Measurements from ENCODE around the gene ITPK1.
A peak's percentile ranks its signal among the peaks of the same experiment; 100 is the strongest.

Gene ITPK1

GRCh38 chr14:92955381-92955780, 160.3 kb downstream of the ITPK1 start:
- POLR2A ChIA-PET = no interaction called here
- no peak for DNase-seq (ENCODE audit: extremely low spot score)
- CTCF ChIA-PET = interaction anchor here (0.8 to 5.2 kb wide), 7 partner anchors 23 to 222 kb away, joined by 3 to 56 read pairs (median 5); partner anchors contain the start of gene ITPK1
- TF ChIP-seq CTCF (IDR thresholded peaks at IDR 0.05; ENCODE audit: control extremely low read depth, extremely low read depth, low read depth, missing control alignments) = no peak

- POLR2A ChIA-PET = no interaction called here
- CTCF ChIA-PET = interaction anchor here (0.8 to 5.2 kb wide), 7 partner anchors 22 to 223 kb away, joined by 3 to 56 read pairs (median 5); partner anchors contain the start of gene ITPK1
Measured at GRCh38 chr14:92954933-92955332, 160.8 kb downstream of the ITPK1 start.

GRCh38 chr14:92953526-92953925, 162.2 kb downstream of the ITPK1 start:
- ChIA-PET POLR2A (interaction anchor here (0.6 kb wide), 1 partner anchor 31 kb away, joined by 8 read pairs; the partner anchor contains the start of gene CHGA), CTCF (interaction anchor here (1.6 to 5.2 kb wide), 6 partner anchors 68 to 222 kb away, joined by 8 to 56 read pairs (median 26); partner anchors contain the start of gene ITPK1)
- no peak for TF ChIP-seq CTCF (IDR thresholded peaks at IDR 0.05; ENCODE audit: control extremely low read depth, extremely low read depth, low read depth, missing control alignments)
- no peak for DNase-seq (ENCODE audit: extremely low spot score)

More at GRCh38 chr14:92954933-92955332, 160.8 kb downstream of the ITPK1 start:
- TF ChIP-seq CTCF (IDR thresholded peaks at IDR 0.05; ENCODE audit: control extremely low read depth, extremely low read depth, low read depth, missing control alignments) = no peak
- DNase-seq (ENCODE audit: extremely low spot score) = no peak

GRCh38 chr14:92952481-92953298, 163.0 kb downstream of the ITPK1 start:
- CTCF ChIA-PET = interaction anchor here (0.6 to 5.2 kb wide), 29 partner anchors 9 to 254 kb away, joined by 3 to 56 read pairs (median 5); partner anchors contain the start of genes GON7, ITPK1, LYSET and MOAP1
- POLR2A ChIA-PET = no interaction called here
- no peak for TF ChIP-seq CTCF (IDR thresholded peaks at IDR 0.05; ENCODE audit: control extremely low read depth, extremely low read depth, low read depth, missing control alignments)

GRCh38 chr14:92951912-92952471, 163.7 kb downstream of the ITPK1 start:
- ChIA-PET POLR2A (no interaction called here), CTCF (interaction anchor here (0.6 to 5.2 kb wide), 31 partner anchors 10 to 255 kb away, joined by 3 to 56 read pairs (median 5); partner anchors contain the start of genes GON7, ITPK1, LYSET and MOAP1)
- TF ChIP-seq CTCF (IDR thresholded peaks at IDR 0.05; ENCODE audit: control extremely low read depth, extremely low read depth, low read depth, missing control alignments) = peak; percentile 85
- peak; percentile 92 for DNase-seq (ENCODE audit: extremely low spot score)

More at GRCh38 chr14:92952481-92953298, 163.0 kb downstream of the ITPK1 start:
- DNase-seq (ENCODE audit: extremely low spot score) = no peak

- CTCF ChIA-PET = interaction anchor here (0.7 to 5.2 kb wide), 15 partner anchors 9 to 256 kb away, joined by 3 to 56 read pairs (median 6); partner anchors contain the start of genes GON7, ITPK1, LYSET and MOAP1
- no peak for DNase-seq (ENCODE audit: extremely low spot score)
- POLR2A ChIA-PET = no interaction called here
- no peak for TF ChIP-seq CTCF (IDR thresholded peaks at IDR 0.05; ENCODE audit: control extremely low read depth, extremely low read depth, low read depth, missing control alignments)
Measured at GRCh38 chr14:92951261-92951660, 164.5 kb downstream of the ITPK1 start.
